ENCODE results near the gene ACOX1. TPM values are rescaled to one million over a fixed set of nuclear protein-coding genes. Genes with fewer than 3 reads are reported as not detected.

Gene ACOX1
- total and polyA plus RNA-seq, 2 of the 13 experiments (the other 11 are each of a cell fraction or from before 2014, with no cell fraction given): 86.4 to 120 TPM

GRCh38 chr17:75892556-75893224 lies 86.3 kb downstream of the ACOX1 start (continued):
- TF ChIP-seq ZIK1 (CRISPR knock-in tag; IDR thresholded peaks at IDR 0.05; ENCODE audit: borderline replicate concordance, low read depth) (no peak; the same call in 1 of the 2 replicates), ZNF740 (CRISPR knock-in tag; IDR thresholded peaks at IDR 0.05) (peak; percentile 74; the same call in 1 of the 2 replicates), HBP1 (CRISPR knock-in tag; IDR thresholded peaks at IDR 0.05; ENCODE audit: low read depth) (peak; percentile 10), NFE2 (CRISPR knock-in tag; IDR thresholded peaks at IDR 0.05) (no peak), STAT5B (CRISPR knock-in tag; IDR thresholded peaks at IDR 0.05) (no peak), ISX (CRISPR knock-in tag; conservative IDR thresholded peaks at IDR 0.05) (0 out of 2 replicates have a peak, but pooled peaks have one; percentile 28), ZNF678 (CRISPR knock-in tag; IDR thresholded peaks at IDR 0.05) (0 out of 2 replicates have a peak, but pooled peaks have one; percentile 42), ZNF615 (CRISPR knock-in tag; IDR thresholded peaks at IDR 0.05; ENCODE audit: borderline replicate concordance) (0 out of 2 replicates have a peak, but pooled peaks have one; percentile 59), HNRNPL (IDR thresholded peaks at IDR 0.05; ENCODE audit: low read depth, low read length) (peak; percentile 81; the same call in 1 of the 2 replicates), ZNF558 (CRISPR knock-in tag; IDR thresholded peaks at IDR 0.05; ENCODE audit: borderline replicate concordance) (no peak), ZBTB43 (CRISPR knock-in tag; conservative IDR thresholded peaks at IDR 0.05) (no peak), CBFB (CRISPR knock-in tag; IDR thresholded peaks at IDR 0.05) (peak; percentile 38; the same call in 1 of the 2 replicates), ATF6 (CRISPR knock-in tag; conservative IDR thresholded peaks at IDR 0.05) (no peak; the same call in 1 of the 2 replicates), ZNF451 (CRISPR knock-in tag; IDR thresholded peaks at IDR 0.05) (no peak), RELA (CRISPR knock-in tag; IDR thresholded peaks at IDR 0.05) (0 out of 2 replicates have a peak, but pooled peaks have one; percentile 29), SMAD9 (CRISPR knock-in tag; IDR thresholded peaks at IDR 0.05) (no peak), STAG1 (CRISPR knock-in tag; IDR thresholded peaks at IDR 0.05) (0 out of 2 replicates have a peak, but pooled peaks have one; percentile 12), ZNF30 (CRISPR knock-in tag; IDR thresholded peaks at IDR 0.05) (no peak), KMT2B (CRISPR knock-in tag; IDR thresholded peaks at IDR 0.05) (0 out of 2 replicates have a peak, but pooled peaks have one; percentile 15), FOSL1 (CRISPR knock-in tag; IDR thresholded peaks at IDR 0.05; ENCODE audit: borderline replicate concordance) (no peak), ZFP36L2 (CRISPR knock-in tag; IDR thresholded peaks at IDR 0.05) (no peak), FLYWCH1 (CRISPR knock-in tag; IDR thresholded peaks at IDR 0.05) (no peak), JDP2 (CRISPR knock-in tag; IDR thresholded peaks at IDR 0.05; ENCODE audit: borderline replicate concordance) (no peak), E2F5 (CRISPR knock-in tag; conservative IDR thresholded peaks at IDR 0.05) (no peak; the same call in 1 of the 2 replicates), PRPF4 (IDR thresholded peaks at IDR 0.05; ENCODE audit: low read depth, low read length, poor library complexity, severe bottlenecking) (no peak), TCF7L2 (IDR thresholded peaks at IDR 0.05; ENCODE audit: low read depth, low read length) (no peak)
